HL-60 (cell line): ENCODE results near the gene FAM124A.

ENCODE experiments used
- DNase-seq, 2 experiments: peaks; one replicate each; pipeline ENCODE4 v3.0.0-alpha.2; 2010 to 2020; ENCODE audit warnings: low read depth in 1 of 2, low spot score in 1 of 2
- H3K27ac ChIP-seq: fragments of 250-450 bp; sonication (Bioruptor Pico); replicated peaks from 2 replicates; pipeline ENCODE4 v1.5.1; 2020; ENCODE audit warnings: mild to moderate bottlenecking, moderate library complexity
- H3K27me3 ChIP-seq: fragments of 250-450 bp; sonication (Bioruptor Pico); 2 replicates; pipeline ENCODE4 v1.5.1; 2021; ENCODE audit warnings: mild to moderate bottlenecking, moderate library complexity; ENCODE audit not compliant: insufficient read depth, poor library complexity, severe bottlenecking
- H3K4me3 ChIP-seq: replicated peaks from 2 replicates; pipeline ENCODE4 v1.5.1; 2011; ENCODE audit warnings: mild to moderate bottlenecking, control low read depth, low read length; ENCODE audit not compliant: insufficient read depth
- GABPA ChIP-seq: IDR thresholded peaks from 2 replicates; pipeline ENCODE4 v1.6.1; 2012; ENCODE audit warnings: low read depth
- POLR2AphosphoS5 ChIP-seq: IDR thresholded peaks from 2 replicates; pipeline ENCODE4 v1.6.1; 2012; ENCODE audit warnings: low read depth
- SPI1 ChIP-seq: IDR thresholded peaks from 2 replicates; pipeline ENCODE4 v1.6.1; 2012; ENCODE audit warnings: low read depth, mild to moderate bottlenecking, borderline replicate concordance
- TF ChIP-seq, protein P1 (sequence below): IDR thresholded peaks from one replicate; pipeline ENCODE4 v1.5.1; 2011; ENCODE audit warnings: low read length, control low read depth, inconsistent platforms; ENCODE audit not compliant: insufficient read depth
- TF ChIP-seq, protein P2 (sequence below): IDR thresholded peaks from 2 replicates; pipeline ENCODE4 v1.6.1; 2012; ENCODE audit warnings: low read depth; ENCODE audit not compliant: insufficient replicate concordance

Gene FAM124A

DNA sequence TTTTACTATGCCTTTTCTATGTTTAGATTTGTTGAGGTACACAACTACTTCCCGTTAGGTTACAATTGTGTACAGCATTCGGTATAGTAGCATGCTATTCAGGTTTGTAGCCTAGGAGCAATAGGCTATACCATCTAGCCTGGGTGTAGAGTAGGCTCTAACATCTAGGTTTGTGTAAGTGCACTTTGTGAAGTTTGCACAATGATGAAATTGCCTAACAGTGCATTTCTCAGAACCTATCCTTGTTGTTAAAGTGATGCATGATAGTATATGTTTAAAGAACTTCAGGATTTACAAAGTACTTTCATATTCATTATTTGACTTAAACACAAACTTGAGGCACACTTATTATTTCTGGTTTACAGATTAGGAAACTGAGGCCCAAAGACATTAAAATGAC, 105.8 kb downstream of the FAM124A start:
- no peak overlapping the region for H3K27ac ChIP-seq
- no peak overlapping the region for H3K4me3 ChIP-seq
- TF ChIP-seq, protein P1, sequence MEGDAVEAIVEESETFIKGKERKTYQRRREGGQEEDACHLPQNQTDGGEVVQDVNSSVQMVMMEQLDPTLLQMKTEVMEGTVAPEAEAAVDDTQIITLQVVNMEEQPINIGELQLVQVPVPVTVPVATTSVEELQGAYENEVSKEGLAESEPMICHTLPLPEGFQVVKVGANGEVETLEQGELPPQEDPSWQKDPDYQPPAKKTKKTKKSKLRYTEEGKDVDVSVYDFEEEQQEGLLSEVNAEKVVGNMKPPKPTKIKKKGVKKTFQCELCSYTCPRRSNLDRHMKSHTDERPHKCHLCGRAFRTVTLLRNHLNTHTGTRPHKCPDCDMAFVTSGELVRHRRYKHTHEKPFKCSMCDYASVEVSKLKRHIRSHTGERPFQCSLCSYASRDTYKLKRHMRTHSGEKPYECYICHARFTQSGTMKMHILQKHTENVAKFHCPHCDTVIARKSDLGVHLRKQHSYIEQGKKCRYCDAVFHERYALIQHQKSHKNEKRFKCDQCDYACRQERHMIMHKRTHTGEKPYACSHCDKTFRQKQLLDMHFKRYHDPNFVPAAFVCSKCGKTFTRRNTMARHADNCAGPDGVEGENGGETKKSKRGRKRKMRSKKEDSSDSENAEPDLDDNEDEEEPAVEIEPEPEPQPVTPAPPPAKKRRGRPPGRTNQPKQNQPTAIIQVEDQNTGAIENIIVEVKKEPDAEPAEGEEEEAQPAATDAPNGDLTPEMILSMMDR: no peak
- TF ChIP-seq, protein P2, sequence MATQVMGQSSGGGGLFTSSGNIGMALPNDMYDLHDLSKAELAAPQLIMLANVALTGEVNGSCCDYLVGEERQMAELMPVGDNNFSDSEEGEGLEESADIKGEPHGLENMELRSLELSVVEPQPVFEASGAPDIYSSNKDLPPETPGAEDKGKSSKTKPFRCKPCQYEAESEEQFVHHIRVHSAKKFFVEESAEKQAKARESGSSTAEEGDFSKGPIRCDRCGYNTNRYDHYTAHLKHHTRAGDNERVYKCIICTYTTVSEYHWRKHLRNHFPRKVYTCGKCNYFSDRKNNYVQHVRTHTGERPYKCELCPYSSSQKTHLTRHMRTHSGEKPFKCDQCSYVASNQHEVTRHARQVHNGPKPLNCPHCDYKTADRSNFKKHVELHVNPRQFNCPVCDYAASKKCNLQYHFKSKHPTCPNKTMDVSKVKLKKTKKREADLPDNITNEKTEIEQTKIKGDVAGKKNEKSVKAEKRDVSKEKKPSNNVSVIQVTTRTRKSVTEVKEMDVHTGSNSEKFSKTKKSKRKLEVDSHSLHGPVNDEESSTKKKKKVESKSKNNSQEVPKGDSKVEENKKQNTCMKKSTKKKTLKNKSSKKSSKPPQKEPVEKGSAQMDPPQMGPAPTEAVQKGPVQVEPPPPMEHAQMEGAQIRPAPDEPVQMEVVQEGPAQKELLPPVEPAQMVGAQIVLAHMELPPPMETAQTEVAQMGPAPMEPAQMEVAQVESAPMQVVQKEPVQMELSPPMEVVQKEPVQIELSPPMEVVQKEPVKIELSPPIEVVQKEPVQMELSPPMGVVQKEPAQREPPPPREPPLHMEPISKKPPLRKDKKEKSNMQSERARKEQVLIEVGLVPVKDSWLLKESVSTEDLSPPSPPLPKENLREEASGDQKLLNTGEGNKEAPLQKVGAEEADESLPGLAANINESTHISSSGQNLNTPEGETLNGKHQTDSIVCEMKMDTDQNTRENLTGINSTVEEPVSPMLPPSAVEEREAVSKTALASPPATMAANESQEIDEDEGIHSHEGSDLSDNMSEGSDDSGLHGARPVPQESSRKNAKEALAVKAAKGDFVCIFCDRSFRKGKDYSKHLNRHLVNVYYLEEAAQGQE: no peak
- no peak for TF ChIP-seq GABPA
- TF ChIP-seq POLR2AphosphoS5: no peak
- TF ChIP-seq SPI1: no peak
- no peaks in the 10 kb centered on the region for H3K27me3 ChIP-seq
- DNase-seq: peak in 1 of 2 experiments; percentile 26

DNA sequence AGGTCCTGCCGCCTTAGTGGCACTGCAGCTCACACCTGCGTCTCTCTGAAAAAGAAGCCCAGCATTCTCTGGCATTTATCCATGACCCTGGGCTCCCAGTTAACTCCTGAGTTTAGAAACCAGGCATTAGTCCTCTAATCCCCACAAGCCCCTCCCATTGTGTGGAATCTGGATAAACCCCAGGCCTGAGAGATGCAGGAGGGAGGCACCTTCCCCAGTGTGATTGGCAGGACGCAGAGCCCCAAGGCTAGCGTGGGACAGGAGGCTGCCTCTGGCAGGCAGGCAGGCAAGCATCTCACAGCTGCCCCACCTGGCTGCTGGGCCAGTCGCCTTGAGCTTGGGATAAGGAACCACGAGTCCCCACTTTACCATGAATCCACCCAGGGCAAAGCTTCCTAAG, 106.3 kb downstream of the FAM124A start:
- no peak for DNase-seq
- no peak overlapping the region for H3K27ac ChIP-seq
- no peak overlapping the region for H3K4me3 ChIP-seq
- no peaks in the 10 kb centered on the region for H3K27me3 ChIP-seq
- TF ChIP-seq, protein P1: no peak
- no peak for TF ChIP-seq POLR2AphosphoS5

DNA sequence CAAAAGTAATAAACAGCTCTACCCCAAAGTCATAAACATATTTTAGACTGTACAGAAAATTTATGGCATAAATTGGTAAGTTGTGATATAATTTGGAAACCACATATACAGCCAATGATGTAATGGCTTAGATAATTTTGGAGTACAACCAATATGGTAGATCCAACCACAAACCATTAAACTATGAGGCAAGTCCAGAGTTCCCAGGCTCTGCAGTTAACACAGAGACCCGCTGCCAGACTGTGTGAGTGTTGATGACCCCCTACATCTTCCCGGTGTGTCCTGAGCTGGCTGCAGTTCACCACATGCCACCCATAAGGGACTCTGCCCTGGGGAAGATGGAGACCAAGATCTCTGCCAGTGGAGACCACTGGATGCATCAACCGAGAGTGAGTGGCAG, 107.4 kb downstream of the FAM124A start:
- Histone ChIP-seq H3K4me3 (no peak overlapping the region), H3K27ac (no peak overlapping the region), H3K27me3 (no peaks in the 10 kb centered on the region)
- DNase-seq: no peak
- TF ChIP-seq POLR2AphosphoS5 (no peak), SPI1 (no peak), GABPA (no peak)
- TF ChIP-seq, protein P1: no peak
- TF ChIP-seq, protein P2: no peak

DNA sequence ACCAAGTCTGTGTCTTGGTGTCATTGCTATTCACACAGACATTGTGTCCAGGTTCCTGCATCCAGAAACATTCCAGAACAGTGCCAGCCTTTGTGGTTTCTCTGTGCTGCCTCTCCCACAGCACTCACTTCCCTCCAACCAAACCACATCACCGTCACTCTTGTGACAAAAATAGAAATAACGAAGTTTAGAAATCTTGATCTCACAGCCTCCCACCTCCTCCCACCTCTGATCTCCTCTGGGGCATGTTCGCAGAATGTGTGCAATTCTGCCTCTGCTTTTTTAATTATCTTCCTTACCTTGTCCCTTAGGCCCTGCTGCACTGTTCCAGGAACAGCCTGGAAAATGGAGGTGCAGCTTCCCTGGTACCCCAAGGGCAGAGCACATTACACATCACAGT, 108.6 kb downstream of the FAM124A start:
- peak; percentile 82 for TF ChIP-seq SPI1
- TF ChIP-seq, protein P1: no peak
- TF ChIP-seq, protein P2: no peak
- TF ChIP-seq GABPA: no peak
- peak; percentile 83 for TF ChIP-seq POLR2AphosphoS5
- peak; percentile 12 to 75 for DNase-seq
- Histone ChIP-seq H3K27ac (no peak overlapping the region), H3K4me3 (no peak overlapping the region), H3K27me3 (no peaks in the 10 kb centered on the region)
